Measurements from ENCODE around the gene FIZ1.

Gene FIZ1

GRCh38 chr19:55635856-55636440 lies 36.6 kb upstream of the FIZ1 start:
- no peak for DNase-seq (ENCODE audit: low spot score)

- no peak for DNase-seq (ENCODE audit: low spot score)
Measured at GRCh38 chr19:55635334-55635717, 36.0 kb upstream of the FIZ1 start.

- DNase-seq (ENCODE audit: low spot score): no peak
Measured at GRCh38 chr19:55633861-55634260, 34.5 kb upstream of the FIZ1 start.

GRCh38 chr19:55632463-55632834 lies 33.1 kb upstream of the FIZ1 start:
- DNase-seq (ENCODE audit: low spot score): peak; percentile 92

- DNase-seq (ENCODE audit: low spot score): peak; percentile 92
Measured at GRCh38 chr19:55626350-55626749, 27.0 kb upstream of the FIZ1 start.

- DNase-seq (ENCODE audit: low spot score): no peak
Measured at GRCh38 chr19:55625004-55625326, 25.6 kb upstream of the FIZ1 start.

GRCh38 chr19:55624109-55625003 lies 25.0 kb upstream of the FIZ1 start, which contains the start of gene ZNF784:
ZNF784 (minus strand) TSS chr19:55624566; CDS start chr19:55624561, 5 bp downstream.
- DNase-seq (ENCODE audit: low spot score): peak; percentile 94

GRCh38 chr19:55623561-55623960 lies 24.2 kb upstream of the FIZ1 start:
- no peak for DNase-seq (ENCODE audit: low spot score)

GRCh38 chr19:55623130-55623529 lies 23.8 kb upstream of the FIZ1 start:
- DNase-seq (ENCODE audit: low spot score): no peak

GRCh38 chr19:55622242-55622969 lies 23.1 kb upstream of the FIZ1 start:
- DNase-seq (ENCODE audit: low spot score): no peak

GRCh38 chr19:55621673-55622231 lies 22.4 kb upstream of the FIZ1 start:
- DNase-seq (ENCODE audit: low spot score): no peak

- no peak for DNase-seq (ENCODE audit: low spot score)
Measured at GRCh38 chr19:55621205-55621672, 21.9 kb upstream of the FIZ1 start.

- no peak for DNase-seq (ENCODE audit: low spot score)
Measured at GRCh38 chr19:55620410-55621204, 21.3 kb upstream of the FIZ1 start.

- no peak for DNase-seq (ENCODE audit: low spot score)
Measured at GRCh38 chr19:55619286-55619685, 20.0 kb upstream of the FIZ1 start.

- no peak for DNase-seq (ENCODE audit: low spot score)
Measured at GRCh38 chr19:55618426-55618825, 19.1 kb upstream of the FIZ1 start.

GRCh38 chr19:55617426-55617825 lies 18.1 kb upstream of the FIZ1 start:
- DNase-seq (ENCODE audit: low spot score): no peak

GRCh38 chr19:55616395-55616875 lies 17.1 kb upstream of the FIZ1 start:
- DNase-seq (ENCODE audit: low spot score): no peak

GRCh38 chr19:55615543-55616394 lies 16.5 kb upstream of the FIZ1 start:
- DNase-seq (ENCODE audit: low spot score): no peak

GRCh38 chr19:55614711-55615542 lies 15.6 kb upstream of the FIZ1 start:
- DNase-seq (ENCODE audit: low spot score): no peak
